Activated gamma-delta T cell treated with Interleukin-2 at 50 U/mL for 16 hours (primary cell): ENCODE data around the gene RNF114.

ENCODE experiments used
- DNase-seq: peaks from one replicate; pipeline ENCODE4 v3.0.0-alpha.2; 2020

The RNF114 gene

GRCh38 chr20:49904440-49905214 lies 31.6 kb upstream of the RNF114 start:
- no peak for DNase-seq

DNA sequence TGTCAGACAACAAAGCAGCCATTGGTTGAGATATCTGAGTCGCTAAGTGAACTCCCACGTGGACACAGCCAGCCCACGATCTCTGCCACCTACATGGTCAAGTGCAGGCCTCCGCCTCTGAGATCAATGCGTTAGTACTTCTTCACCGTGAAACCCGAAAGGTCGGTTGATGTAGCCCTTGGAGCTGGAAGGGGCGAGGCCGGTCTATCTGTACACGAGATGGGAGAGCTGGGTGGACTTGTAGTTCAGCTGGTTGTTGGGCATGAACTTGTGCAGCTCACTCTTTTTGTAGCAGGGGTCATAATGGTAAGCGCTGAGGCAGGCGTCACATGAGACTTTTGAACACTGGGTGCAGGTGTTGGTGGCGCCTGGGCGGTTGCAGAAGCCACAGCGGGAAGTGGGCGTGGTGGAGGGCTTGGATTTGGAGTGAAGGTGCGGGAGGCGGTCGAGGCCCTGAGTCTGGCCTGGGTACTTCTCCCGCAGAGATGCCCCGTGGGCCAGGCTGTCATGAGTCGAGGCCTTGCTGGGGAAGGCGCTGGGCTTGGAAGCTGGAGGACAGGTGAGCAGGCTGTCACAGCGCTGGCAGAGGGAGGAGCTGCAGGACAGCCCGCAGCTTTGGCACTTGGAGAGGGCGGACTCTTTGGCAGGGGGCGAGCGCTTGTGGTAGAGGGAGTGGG lies 30.6 kb upstream of the RNF114 start:
- no peak for DNase-seq

GRCh38 chr20:49906101-49906604 lies 30.0 kb upstream of the RNF114 start:
- DNase-seq, result no peak

- DNase-seq, result no peak
These were observed 29.5 kb upstream of the RNF114 start for GRCh38 chr20:49906615-49907154.

GRCh38 chr20:49907405-49908257 lies 28.6 kb upstream of the RNF114 start:
- no peak for DNase-seq

DNA sequence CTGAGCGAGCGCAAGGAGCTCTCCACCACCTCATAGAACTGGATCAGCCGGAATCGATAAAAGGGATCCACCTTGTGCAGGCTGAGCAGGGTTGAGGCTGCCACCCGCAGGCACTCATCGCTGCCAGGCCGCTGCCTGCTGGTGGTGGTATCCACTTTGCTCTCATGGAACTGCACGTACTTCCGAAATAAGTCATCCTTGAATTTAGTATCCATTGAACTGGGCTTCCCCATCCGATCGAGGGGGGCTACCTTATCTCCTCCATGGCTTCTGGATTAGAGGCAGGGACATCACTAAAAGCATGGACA lies 28.0 kb upstream of the RNF114 start:
- no peak for DNase-seq

GRCh38 chr20:49909499-49910339 lies 26.5 kb upstream of the RNF114 start:
- no peak for DNase-seq

- no peak for DNase-seq
These were observed 25.9 kb upstream of the RNF114 start for GRCh38 chr20:49910340-49910706.

DNA sequence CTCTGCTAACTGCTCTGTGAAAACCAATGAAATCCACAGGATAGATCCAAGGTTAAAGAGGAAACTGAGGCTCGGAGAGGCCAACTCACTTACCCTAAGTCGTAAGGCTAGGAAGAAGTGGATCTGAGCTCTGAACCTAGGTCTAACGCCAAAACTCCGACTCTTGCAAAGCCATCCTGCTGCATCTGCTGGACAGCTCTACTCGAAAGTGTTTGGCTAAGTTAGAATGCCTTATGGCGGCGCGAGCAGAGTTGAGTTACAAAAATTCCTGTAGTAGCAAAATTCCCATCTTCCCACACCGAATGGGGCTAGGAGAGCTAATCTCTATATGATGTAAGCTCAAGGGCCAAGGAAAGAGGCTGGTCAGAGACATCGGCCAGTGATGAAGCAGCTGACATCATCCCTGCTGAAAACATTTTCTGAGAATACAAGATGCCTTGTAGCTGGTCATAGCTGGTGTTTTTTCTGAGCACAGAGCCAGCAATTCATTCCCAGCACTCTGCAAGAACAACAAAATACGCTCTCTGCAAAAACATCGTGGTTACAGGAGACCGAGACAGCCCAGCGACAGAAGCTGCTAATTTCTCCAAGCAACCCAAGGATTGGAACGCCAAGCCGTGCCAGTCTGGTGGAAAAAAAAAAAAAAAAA lies 22.7 kb upstream of the RNF114 start:
- no peak for DNase-seq

DNA sequence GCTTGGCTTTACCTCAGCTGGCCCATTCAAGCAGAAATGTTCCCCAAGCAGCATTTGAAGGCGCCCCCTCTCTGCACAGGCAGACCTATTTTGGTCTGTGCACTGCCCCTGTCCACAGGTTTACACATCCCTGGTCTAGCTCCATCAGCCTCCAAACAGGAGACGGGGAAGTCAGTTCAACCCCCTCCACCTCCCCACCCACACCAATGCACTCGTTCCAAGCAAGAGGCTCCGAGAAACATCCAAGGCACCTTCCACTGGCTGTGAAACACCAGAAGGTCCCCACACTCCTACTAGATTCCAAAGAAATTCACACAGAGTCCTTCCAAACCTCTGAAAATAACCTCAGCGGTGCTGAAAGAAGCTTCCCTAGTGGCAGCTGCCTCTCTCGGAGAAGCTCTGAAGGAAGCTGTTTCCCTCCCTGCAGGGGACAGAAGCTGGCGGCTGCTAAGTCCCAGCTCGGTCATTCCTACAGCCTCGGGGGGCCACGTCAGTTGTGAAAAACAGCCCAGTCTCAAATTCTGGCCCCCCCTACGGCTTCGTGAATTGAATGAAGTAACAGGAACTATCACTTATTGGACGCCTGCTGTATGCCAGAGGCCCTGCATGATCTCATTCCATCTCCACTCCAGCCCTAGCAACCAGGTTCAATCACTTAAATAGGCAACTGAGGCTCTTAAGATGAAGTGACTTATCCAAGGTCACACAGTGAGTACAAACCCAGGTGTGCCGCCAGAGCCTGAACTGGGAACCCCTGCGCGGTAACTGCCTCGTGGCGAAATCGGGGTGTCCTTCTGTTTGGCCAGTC lies 21.7 kb upstream of the RNF114 start:
- DNase-seq, result peak; percentile 8

- no peak for DNase-seq
These were observed 21.1 kb upstream of the RNF114 start for GRCh38 chr20:49915118-49915379.

DNA sequence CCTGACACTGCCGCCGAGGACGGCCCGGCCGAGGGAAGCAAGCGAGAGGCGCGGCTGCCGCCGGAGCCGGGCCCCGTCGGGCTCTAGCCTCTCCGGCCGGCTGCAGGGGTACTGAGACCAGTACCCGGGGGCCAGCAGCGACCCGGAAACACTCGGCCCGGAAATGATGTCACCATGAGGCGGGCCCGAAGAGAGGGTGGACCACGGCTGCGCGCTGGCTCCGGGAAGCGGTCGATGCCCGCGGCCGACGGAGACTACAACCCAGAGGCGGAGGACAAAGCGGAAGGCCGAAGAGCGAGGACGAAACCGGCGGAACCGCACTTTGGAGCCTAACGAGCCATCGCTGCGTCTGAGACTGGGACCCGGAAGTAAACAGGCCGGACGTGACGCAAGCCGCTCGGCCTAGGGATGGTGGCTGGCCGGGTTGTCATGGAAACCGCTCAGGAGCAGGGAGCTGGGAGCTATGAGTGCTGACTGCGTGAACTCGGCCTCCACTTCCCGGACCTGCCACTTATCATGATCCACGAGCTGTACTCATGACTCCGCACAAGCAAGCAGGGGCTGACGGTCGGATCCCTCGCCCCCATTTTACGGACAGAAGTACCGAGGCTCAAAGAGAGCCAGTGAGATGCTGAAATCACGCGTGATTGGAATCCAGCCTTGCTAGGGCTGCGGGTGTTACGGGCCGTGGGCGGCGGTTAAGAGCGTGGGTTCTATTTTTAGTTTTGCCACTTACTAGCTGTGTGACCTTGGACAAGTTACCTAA lies 20.6 kb upstream of the RNF114 start, which contains the start of gene SPATA2:
TSS of gene SPATA2 (minus strand) at position 150 of the 766 bp plus-strand sequence. CDS start 7,039 bp downstream, outside the sequence.
- DNase-seq, result peak; percentile 89

DNA sequence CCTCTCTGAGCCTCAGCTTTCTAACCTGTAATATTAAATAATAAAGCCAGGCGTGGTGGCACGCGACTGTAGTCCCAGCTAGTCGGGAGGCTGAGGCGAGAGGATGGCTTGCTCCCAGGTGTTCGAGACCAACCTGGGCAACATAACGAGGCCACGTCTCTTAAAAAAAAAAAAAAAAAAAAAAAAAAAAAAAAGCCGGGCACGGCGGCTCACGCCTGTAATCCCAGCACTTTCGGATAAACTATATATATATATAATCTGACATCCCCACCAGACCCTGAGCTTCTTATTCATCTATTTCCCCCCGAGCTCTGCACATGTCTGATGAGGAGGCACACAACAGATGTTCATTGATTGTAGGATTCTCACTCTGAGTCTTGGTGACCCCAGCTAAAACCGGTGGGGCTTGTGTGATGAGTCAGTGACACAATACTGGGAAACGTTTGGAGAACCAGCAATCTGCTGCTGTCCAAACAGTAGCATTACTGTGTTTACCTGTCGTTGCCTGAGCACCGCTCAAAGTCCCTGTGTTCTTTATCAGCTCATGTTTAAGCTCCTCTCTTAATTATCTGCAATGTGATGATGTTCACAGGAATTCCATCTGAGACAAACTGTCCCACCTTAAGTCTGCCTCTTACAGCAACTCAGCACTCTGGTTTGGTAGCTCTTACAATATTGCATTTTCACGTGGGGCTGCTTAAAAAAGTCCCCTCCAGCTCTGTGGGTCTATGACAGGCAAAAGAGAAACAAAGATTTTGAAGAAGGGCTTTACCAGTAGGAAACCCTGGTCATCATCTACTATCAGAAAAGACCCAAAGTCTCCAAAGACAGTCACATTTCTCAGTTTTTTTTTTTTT lies 19.8 kb upstream of the RNF114 start:
- DNase-seq, result no peak

DNA sequence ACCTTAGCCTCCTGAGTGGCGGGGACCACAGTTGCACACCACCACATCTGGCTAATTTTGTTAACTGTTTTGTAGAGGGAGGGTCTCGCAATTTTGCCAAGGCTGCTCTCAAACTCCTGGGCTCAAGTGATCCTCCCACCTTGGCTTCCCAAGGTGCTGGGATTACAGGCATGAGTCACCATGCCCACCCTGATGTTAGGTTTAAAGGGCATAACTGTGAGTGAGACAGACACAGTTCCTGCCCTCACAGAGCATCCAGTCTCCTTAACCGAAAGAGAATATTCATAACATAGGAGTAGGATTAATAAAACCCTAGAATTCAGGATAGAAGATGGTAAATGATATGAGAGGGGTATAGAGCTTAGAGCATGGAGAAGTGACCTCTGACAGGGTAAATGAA lies 17.8 kb upstream of the RNF114 start:
- no peak for DNase-seq

- no peak for DNase-seq
These were observed 17.2 kb upstream of the RNF114 start for GRCh38 chr20:49919009-49919408.

GRCh38 chr20:49919461-49919860 lies 16.7 kb upstream of the RNF114 start:
- DNase-seq, result no peak

GRCh38 chr20:49924247-49924646 lies 11.9 kb upstream of the RNF114 start:
- DNase-seq, result no peak

- no peak for DNase-seq
These were observed 10.2 kb upstream of the RNF114 start for GRCh38 chr20:49925901-49926454.
